HL-60 (cell line): ENCODE measurements around the gene CACNA1S.

ENCODE experiments used
- CTCF ChIP-seq: IDR thresholded peaks from one replicate; pipeline ENCODE4 v1.5.1; 2011; ENCODE audit warnings: low read length, control low read depth, inconsistent platforms; ENCODE audit not compliant: insufficient read depth
- GABPA ChIP-seq: IDR thresholded peaks from 2 replicates; pipeline ENCODE4 v1.6.1; 2012; ENCODE audit warnings: low read depth
- REST ChIP-seq: IDR thresholded peaks from 2 replicates; pipeline ENCODE4 v1.6.1; 2012; ENCODE audit warnings: low read depth; ENCODE audit not compliant: insufficient replicate concordance

- no peak for TF ChIP-seq REST
- TF ChIP-seq GABPA: no peak
- no peak for TF ChIP-seq CTCF
Observed at GRCh38 chr1:201009962-201010645, 102.1 kb downstream of the CACNA1S start.
